GM13976 (cell line): ENCODE data around the gene PFKFB4.
"Not testable (repeated sequence)": the region's sequence is repeated elsewhere in the genome, so short reads cannot be mapped to it uniquely, and the experiment has no call there.

Experiments used
- DNase-seq: peaks from one replicate; pipeline ENCODE4 v3.0.0; 2012; ENCODE audit warnings: low spot score
- in situ Hi-C: fragments of 300-500 bp; cut with MboI; formaldehyde crosslinking; loops from one replicate; pipeline ENCODE4 v1.12.0; 2022; ENCODE audit warnings: low sequenced_read_pairs, mixed read lengths, inconsistent platforms; ENCODE audit not compliant: unreplicated experiment
- TF ChIP-seq, protein P1 (sequence below): IDR thresholded peaks from 2 replicates; pipeline ENCODE4 v1.5.1; 2012; ENCODE audit warnings: borderline replicate concordance, mild to moderate bottlenecking; ENCODE audit not compliant: insufficient read depth; ENCODE audit errors: extremely low read depth, missing control alignments, control extremely low read depth

Gene PFKFB4

DNA sequence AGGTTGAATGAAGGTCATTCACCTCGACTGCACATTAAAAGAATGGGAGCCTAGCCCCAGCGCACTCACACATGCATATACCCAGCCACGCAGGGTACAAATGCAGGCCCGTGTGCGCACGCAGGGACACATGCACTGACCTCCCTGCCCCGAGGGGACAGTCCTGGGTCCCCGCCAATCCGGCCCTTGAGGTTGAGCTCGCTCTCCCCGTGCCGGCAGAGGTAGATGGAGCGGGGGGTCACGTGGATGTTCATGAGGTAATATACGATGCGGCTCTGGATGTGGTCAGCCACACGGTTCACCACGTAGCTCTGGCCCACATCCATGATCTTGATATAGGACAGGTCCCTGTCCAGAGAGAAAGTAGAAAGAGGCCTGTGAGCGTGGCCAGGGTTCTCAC is 20.5 kb downstream of the PFKFB4 start:
- TF ChIP-seq, protein P1, sequence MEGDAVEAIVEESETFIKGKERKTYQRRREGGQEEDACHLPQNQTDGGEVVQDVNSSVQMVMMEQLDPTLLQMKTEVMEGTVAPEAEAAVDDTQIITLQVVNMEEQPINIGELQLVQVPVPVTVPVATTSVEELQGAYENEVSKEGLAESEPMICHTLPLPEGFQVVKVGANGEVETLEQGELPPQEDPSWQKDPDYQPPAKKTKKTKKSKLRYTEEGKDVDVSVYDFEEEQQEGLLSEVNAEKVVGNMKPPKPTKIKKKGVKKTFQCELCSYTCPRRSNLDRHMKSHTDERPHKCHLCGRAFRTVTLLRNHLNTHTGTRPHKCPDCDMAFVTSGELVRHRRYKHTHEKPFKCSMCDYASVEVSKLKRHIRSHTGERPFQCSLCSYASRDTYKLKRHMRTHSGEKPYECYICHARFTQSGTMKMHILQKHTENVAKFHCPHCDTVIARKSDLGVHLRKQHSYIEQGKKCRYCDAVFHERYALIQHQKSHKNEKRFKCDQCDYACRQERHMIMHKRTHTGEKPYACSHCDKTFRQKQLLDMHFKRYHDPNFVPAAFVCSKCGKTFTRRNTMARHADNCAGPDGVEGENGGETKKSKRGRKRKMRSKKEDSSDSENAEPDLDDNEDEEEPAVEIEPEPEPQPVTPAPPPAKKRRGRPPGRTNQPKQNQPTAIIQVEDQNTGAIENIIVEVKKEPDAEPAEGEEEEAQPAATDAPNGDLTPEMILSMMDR = no peak
- DNase-seq = no peak
- in situ Hi-C loops = no loop called here

DNA sequence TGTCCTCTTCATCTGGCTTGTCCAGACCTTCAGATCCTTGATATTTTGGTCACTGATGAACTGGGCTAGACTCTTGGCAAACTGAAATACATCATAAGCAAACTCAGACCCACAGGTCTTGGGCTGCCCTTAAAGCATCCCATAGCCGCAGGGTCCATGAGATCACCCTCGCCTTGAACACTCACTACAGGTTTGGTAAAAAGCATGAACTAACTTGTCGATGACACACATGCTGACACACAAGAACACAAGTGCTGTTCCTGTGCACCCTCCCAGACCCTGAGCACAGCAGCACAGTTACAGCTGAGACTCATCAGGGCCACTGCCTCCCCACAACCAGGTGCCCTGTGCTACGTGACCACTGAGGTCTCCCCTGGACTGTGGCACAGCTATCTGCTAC is 21.0 kb downstream of the PFKFB4 start:
- in situ Hi-C loops = no loop called here
- no peak for DNase-seq
- TF ChIP-seq, protein P1 = no peak

DNA sequence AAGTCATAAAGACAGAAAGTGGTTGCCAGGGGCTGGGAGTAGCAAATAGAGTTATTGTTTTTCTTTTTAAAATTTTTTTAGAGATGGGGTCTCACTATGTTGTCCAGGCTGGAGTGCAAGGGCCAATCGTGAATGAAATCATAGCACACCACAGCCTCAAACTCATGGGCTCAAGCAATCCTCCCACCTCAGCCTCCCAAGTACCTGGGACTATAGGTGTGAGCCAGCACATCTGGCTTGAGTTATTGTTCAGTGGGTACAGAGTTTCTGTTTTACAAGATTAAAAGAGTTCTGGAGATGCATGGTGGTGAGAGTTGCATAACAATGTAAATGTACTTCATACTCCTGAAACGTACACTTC is 23.6 kb downstream of the PFKFB4 start:
- TF ChIP-seq, protein P1 = no peak
- in situ Hi-C loops = no loop called here
- no peak for DNase-seq

DNA sequence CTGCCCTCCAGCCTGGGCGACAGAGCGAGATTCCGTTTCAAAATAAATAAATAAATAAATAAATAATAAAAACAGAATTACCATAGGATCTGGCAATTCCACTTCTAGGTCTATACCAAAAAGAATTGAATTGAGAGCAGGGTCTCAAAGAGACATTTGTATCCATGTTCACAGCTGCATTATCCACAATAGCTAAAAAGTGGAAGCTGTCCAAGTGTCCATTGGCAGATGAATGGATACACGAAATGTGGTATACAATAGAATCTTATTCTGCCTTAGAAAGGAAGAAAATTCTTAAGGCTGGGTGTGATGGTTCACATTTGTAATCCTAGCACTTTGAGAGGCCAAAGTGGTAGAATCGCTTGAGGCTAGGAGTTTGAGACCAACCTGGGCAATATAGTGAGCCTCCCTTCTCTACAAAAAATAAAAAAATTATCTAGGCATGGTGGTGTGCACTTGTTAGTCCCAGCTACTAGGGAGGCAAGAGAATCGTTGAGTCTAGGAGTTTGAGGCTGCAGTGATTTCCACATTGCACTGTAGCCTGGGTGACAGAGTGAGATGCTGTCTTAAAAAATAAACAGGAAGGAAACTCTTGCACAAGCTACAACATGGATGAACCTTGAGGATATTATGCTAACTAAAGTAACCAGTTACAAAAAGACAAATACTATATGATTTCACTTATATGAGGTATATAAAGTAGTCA is 24.2 kb downstream of the PFKFB4 start:
- DNase-seq = no peak
- TF ChIP-seq, protein P1 = no peak
- in situ Hi-C loops = no loop called here

DNA sequence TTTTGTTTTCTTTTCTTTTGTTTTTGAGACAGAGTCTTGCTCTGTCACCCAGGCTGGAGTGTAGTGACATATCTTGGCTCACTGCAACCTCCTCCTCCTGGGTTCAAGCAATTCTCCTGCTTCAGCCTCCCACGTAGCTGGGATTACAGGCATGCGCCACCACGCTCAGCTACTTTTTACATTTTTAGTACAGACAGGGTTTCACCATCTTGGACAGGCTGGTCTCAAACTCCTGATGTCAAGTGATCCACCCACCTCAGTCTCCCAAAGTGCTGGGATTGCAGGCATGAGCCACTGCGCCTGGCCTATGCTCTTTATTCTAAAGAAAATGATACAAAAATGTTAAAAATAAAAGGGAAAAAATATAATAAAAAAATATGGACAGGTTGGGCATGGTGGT is 25.9 kb downstream of the PFKFB4 start:
- DNase-seq, in situ Hi-C loops: not testable (repeated sequence)

DNA sequence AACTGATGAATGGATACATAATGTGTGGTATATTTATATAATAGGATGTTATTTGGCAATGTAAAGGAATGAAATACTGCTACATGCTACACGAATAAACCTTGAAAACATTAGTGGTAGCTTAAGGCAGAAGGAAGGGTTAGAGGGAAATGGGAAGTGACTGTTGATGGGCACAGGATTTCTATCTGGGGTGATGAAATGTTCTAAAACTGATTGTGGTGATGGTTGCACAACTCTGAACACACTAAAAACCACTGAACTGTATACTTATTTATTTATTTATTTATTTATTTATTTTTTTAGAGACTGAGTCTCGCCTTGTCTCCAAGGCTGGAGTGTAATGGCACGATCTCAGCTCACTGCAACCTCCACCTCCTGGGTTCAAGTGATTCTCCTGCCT is 27.8 kb downstream of the PFKFB4 start:
- TF ChIP-seq, protein P1 = no peak
- DNase-seq = no peak
- in situ Hi-C loops = no loop called here

DNA sequence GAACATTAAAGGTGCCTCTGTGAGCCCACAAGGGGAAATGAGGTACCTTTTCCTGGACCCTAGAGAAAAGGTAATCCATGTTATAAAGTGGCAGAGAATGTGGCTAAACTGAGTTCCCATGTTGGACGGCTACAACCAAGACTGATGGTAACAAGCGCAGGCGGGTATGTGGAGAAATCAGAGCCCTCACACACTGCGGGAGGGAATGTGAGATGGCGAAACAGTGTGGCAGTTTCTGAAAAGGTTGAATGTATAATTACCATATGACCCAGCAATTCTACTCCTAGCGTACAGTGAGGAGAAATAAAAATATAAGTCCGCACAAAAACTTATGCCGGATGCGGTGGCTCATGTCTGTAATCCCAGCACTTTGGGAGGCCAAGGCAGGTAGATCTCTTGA is 28.6 kb downstream of the PFKFB4 start:
- no peak for DNase-seq
- in situ Hi-C loops = no loop called here
- TF ChIP-seq, protein P1 = no peak
